HG02759 (cell line): ENCODE measurements around the gene CHPF2.

Source experiments
- ATAC-seq: cut with Tn5 transposase; IDR thresholded peaks from one replicate; pipeline ENCODE4 v1.9.1; 2021; ENCODE audit warnings: mild to moderate bottlenecking, moderate library complexity; ENCODE audit not compliant: unreplicated experiment

Gene CHPF2

GRCh38 chr7:151282111-151282510, 49.8 kb downstream of the CHPF2 start:
- no peak for ATAC-seq

GRCh38 chr7:151283302-151283701, 51.0 kb downstream of the CHPF2 start:
- ATAC-seq: no peak

DNA sequence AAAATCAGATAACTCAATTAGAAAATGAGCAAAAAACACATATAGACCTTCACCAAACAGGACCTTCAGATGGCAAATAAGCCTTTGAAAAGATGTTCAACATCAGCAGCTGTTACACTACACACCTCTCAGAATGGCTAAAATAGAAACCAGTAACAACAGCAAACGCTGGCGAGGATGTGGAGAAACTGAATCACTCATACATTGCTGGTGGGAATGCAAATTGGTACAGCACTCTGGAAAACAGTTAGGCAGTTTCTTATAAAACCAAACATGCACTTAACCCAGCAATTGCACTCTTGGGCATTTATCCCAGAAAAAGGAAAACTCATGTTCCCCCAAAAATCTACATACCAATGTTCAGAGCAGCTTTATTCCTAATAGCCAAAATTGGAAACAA, 53.9 kb downstream of the CHPF2 start:
- no peak for ATAC-seq
